BE2C (cell line): Measurements from ENCODE around the gene FAM9C.

Source experiments
- DNase-seq: peaks from one replicate; pipeline ENCODE4 v3.0.0-alpha.2; 2020
- H3K27me3 ChIP-seq: fragments of 250-450 bp; sonication (Bioruptor Pico); 2 replicates; pipeline ENCODE4 v1.5.1; 2020; ENCODE audit warnings: mild to moderate bottlenecking
- H3K36me3 ChIP-seq: fragments of 250-450 bp; sonication (Bioruptor Pico); 2 replicates; pipeline ENCODE4 v1.5.1; 2020; ENCODE audit warnings: mild to moderate bottlenecking
- H3K4me1 ChIP-seq: fragments of 250-450 bp; sonication (Bioruptor Pico); 2 replicates; pipeline ENCODE4 v1.5.1; 2020
- H3K4me3 ChIP-seq: 2 replicates; pipeline ENCODE4 v1.5.1; 2011; ENCODE audit warnings: low read depth, low read length
- H3K9me3 ChIP-seq: fragments of 250-450 bp; sonication (Bioruptor Pico); 2 replicates; pipeline ENCODE4 v1.5.1; 2020
- TF ChIP-seq, protein P1 (sequence below): IDR thresholded peaks from 2 replicates; pipeline ENCODE4 v1.5.1; 2012; ENCODE audit warnings: mild to moderate bottlenecking, low read depth, low read length

Gene FAM9C

DNA sequence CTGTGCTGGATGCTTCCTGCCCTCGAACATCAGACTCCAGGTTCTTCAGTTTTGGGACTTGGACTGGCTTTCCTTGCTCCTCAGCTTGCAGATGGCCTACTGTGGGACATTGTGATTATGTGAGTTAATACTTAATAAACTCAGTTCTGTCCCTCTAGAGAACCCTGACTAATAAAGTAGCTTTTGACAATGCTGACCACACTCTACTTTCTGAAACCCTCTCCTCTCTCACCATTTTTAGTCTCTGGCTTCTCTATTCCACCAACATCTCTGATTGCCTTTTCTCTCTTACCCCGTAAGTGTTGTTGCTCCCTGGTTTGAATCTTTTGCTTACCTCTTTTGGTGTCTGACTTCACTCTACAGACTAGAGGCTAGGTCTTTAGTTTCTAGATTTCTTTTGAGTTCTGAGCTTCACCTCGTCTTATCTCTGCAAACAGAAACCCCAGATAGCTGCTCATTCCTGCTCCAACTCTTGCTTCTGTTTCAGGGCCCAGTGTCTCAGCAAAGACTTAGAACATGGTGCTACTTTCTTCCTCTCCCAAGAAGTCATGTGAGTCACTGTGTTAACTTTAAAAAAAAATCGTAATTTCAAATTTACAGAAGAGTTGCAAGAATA is 58.1 kb downstream of the FAM9C start:
- Histone ChIP-seq H3K36me3 (no peaks in the 10 kb centered on the region), H3K27me3 (no peaks in the 10 kb centered on the region), H3K4me3 (no peak overlapping the region), H3K9me3 (no peaks in the 10 kb centered on the region), H3K4me1 (no peaks in the 10 kb centered on the region)
- TF ChIP-seq, protein P1, sequence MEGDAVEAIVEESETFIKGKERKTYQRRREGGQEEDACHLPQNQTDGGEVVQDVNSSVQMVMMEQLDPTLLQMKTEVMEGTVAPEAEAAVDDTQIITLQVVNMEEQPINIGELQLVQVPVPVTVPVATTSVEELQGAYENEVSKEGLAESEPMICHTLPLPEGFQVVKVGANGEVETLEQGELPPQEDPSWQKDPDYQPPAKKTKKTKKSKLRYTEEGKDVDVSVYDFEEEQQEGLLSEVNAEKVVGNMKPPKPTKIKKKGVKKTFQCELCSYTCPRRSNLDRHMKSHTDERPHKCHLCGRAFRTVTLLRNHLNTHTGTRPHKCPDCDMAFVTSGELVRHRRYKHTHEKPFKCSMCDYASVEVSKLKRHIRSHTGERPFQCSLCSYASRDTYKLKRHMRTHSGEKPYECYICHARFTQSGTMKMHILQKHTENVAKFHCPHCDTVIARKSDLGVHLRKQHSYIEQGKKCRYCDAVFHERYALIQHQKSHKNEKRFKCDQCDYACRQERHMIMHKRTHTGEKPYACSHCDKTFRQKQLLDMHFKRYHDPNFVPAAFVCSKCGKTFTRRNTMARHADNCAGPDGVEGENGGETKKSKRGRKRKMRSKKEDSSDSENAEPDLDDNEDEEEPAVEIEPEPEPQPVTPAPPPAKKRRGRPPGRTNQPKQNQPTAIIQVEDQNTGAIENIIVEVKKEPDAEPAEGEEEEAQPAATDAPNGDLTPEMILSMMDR, result no peak
- DNase-seq, result no peak
